PFSK-1 (cell line): ENCODE measurements around the gene SLCO2A1.

Experiments
- FOXP2 ChIP-seq: optimal IDR thresholded peaks from 2 replicates; pipeline ENCODE3; 2011; ENCODE audit warnings: borderline replicate concordance, control low read depth, inconsistent platforms; ENCODE audit not compliant: insufficient read depth; ENCODE audit errors: extremely low read length, extremely low read depth
- POLR2AphosphoS5 ChIP-seq: IDR thresholded peaks from 2 replicates; pipeline ENCODE4 v1.6.1; 2012; ENCODE audit warnings: low read depth, mild to moderate bottlenecking, control low read depth, low read length, moderate library complexity
- SIN3A ChIP-seq: IDR thresholded peaks from 2 replicates; pipeline ENCODE4 v1.6.1; 2012; ENCODE audit warnings: mild to moderate bottlenecking, low read length, moderate library complexity, borderline replicate concordance; ENCODE audit not compliant: insufficient read depth
- TAF1 ChIP-seq: IDR thresholded peaks from 2 replicates; pipeline ENCODE4 v1.6.1; 2012; ENCODE audit warnings: low read length, control low read depth, borderline replicate concordance; ENCODE audit not compliant: insufficient read depth
- TF ChIP-seq, protein P1 (sequence below), 2 experiments: IDR thresholded peaks; 2 replicates each; pipeline versions ENCODE4 v1.6.1 to v1.8.0; 2011 to 2012; ENCODE audit warnings: low read depth in 2 of 2, low read length in 2 of 2, control low read depth in 1 of 2, inconsistent platforms in 1 of 2, mild to moderate bottlenecking in 1 of 2, moderate library complexity in 1 of 2; ENCODE audit not compliant: insufficient read depth in 1 of 2

DNA sequence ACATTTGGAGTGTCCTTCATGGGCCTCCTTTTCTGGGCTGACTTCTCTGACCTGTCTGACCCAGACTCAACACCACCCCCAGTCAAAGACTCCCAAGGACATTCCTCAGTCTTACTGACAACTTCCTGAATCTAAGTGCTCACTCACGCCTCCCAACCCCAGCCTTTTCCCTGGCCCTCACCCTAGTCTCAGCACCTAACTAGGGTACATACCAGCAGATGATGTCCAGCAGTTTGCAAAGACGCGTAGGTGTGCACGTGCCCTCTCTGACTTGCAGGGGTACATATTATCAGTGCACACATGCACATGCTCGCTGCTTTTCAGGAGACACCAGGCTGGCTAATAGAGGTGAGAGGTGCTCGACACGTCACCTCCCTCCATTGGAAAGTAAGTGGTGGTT is 38.7 kb upstream of the SLCO2A1 start:
- no peak for TF ChIP-seq POLR2AphosphoS5
- no peak for TF ChIP-seq SIN3A
- TF ChIP-seq, protein P1, sequence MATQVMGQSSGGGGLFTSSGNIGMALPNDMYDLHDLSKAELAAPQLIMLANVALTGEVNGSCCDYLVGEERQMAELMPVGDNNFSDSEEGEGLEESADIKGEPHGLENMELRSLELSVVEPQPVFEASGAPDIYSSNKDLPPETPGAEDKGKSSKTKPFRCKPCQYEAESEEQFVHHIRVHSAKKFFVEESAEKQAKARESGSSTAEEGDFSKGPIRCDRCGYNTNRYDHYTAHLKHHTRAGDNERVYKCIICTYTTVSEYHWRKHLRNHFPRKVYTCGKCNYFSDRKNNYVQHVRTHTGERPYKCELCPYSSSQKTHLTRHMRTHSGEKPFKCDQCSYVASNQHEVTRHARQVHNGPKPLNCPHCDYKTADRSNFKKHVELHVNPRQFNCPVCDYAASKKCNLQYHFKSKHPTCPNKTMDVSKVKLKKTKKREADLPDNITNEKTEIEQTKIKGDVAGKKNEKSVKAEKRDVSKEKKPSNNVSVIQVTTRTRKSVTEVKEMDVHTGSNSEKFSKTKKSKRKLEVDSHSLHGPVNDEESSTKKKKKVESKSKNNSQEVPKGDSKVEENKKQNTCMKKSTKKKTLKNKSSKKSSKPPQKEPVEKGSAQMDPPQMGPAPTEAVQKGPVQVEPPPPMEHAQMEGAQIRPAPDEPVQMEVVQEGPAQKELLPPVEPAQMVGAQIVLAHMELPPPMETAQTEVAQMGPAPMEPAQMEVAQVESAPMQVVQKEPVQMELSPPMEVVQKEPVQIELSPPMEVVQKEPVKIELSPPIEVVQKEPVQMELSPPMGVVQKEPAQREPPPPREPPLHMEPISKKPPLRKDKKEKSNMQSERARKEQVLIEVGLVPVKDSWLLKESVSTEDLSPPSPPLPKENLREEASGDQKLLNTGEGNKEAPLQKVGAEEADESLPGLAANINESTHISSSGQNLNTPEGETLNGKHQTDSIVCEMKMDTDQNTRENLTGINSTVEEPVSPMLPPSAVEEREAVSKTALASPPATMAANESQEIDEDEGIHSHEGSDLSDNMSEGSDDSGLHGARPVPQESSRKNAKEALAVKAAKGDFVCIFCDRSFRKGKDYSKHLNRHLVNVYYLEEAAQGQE (IDR thresholded peaks at IDR 0.05; ENCODE audit: insufficient read depth in 1 of 2, low read depth in 2 of 2, low read length in 2 of 2) = no peak
- no peak for TF ChIP-seq TAF1
- no peak for TF ChIP-seq FOXP2
